MM.1S (cell line): Measurements from ENCODE around the gene AVL9.

ENCODE experiments used
- DNase-seq: peaks from one replicate; pipeline ENCODE4 v3.0.0-alpha.2; 2015
- H2AFZ ChIP-seq: fragments of 300-600 bp; sonication (generic); 2 replicates; pipeline ENCODE4 v1.6.0; 2016; ENCODE audit warnings: antibody characterized with exemption, low read length
- H3F3A ChIP-seq: fragments of 300-600 bp; sonication (generic); 2 replicates; pipeline ENCODE4 v1.6.1; 2016; ENCODE audit warnings: mild to moderate bottlenecking, antibody characterized with exemption, low read length, moderate library complexity, mixed read lengths; ENCODE audit not compliant: insufficient read depth
- H3K27ac ChIP-seq: fragments of 300-600 bp; sonication (generic); 2 replicates; pipeline ENCODE4 v1.5.1; 2016; ENCODE audit warnings: mild to moderate bottlenecking, low read length
- H3K27me3 ChIP-seq: fragments of 300-600 bp; sonication (generic); replicated peaks from 2 replicates; pipeline ENCODE4 v1.6.0; 2016; ENCODE audit warnings: low read length; ENCODE audit not compliant: insufficient read depth
- H3K36me3 ChIP-seq: fragments of 300-600 bp; sonication (generic); replicated peaks from 2 replicates; pipeline ENCODE4 v1.6.1; 2016; ENCODE audit warnings: mild to moderate bottlenecking, low read length, mixed read lengths; ENCODE audit not compliant: insufficient read depth
- H3K4me1 ChIP-seq: fragments of 300-600 bp; sonication (generic); 2 replicates; pipeline ENCODE4 v1.6.1; 2016; ENCODE audit warnings: low read length, mixed read lengths
- H3K4me2 ChIP-seq: fragments of 300-600 bp; sonication (generic); 2 replicates; pipeline ENCODE4 v1.6.0; 2016; ENCODE audit warnings: low read depth, low read length
- H3K4me3 ChIP-seq: fragments of 300-600 bp; sonication (generic); 2 replicates; pipeline ENCODE4 v1.5.1; 2016; ENCODE audit warnings: low read length, mixed read lengths
- H3K79me2 ChIP-seq: fragments of 300-600 bp; sonication (generic); 2 replicates; pipeline ENCODE4 v1.6.1; 2016; ENCODE audit warnings: mixed run types, low read length, mixed read lengths
- H3K9ac ChIP-seq: fragments of 300-600 bp; sonication (generic); 2 replicates; pipeline ENCODE4 v1.6.1; 2016; ENCODE audit warnings: low read length, mixed read lengths
- H3K9me2 ChIP-seq: fragments of 300-600 bp; sonication (generic); replicated peaks from 2 replicates; pipeline ENCODE4 v1.6.1; 2016; ENCODE audit warnings: mild to moderate bottlenecking, low read length, mixed read lengths; ENCODE audit not compliant: insufficient read depth
- H3K9me3 ChIP-seq: fragments of 300-600 bp; sonication (generic); replicated peaks from 2 replicates; pipeline ENCODE4 v1.6.1; 2016; ENCODE audit warnings: mild to moderate bottlenecking, low read length, mixed read lengths; ENCODE audit not compliant: insufficient read depth
- H4K20me1 ChIP-seq: fragments of 300-600 bp; sonication (generic); 2 replicates; pipeline ENCODE4 v1.6.1; 2016; ENCODE audit warnings: mild to moderate bottlenecking, low read length, moderate library complexity, mixed read lengths; ENCODE audit not compliant: insufficient read depth
- EZH2 ChIP-seq: fragments of 300-600 bp; sonication (generic); optimal IDR thresholded peaks from 2 replicates; pipeline ENCODE3; 2017; ENCODE audit warnings: low read depth, mild to moderate bottlenecking, antibody characterized with exemption, low read length, mixed read lengths
- EZH2phosphoT487 ChIP-seq: fragments of 300-600 bp; sonication (generic); IDR thresholded peaks from 2 replicates; pipeline ENCODE4 v1.6.1; 2018; ENCODE audit warnings: antibody characterized with exemption, low read length
- TF ChIP-seq, protein P1 (sequence below): fragments of 300-600 bp; sonication (generic); IDR thresholded peaks from 2 replicates; pipeline ENCODE4 v1.5.1; 2016; ENCODE audit warnings: antibody characterized with exemption, low read length, mixed read lengths

The AVL9 gene

DNA sequence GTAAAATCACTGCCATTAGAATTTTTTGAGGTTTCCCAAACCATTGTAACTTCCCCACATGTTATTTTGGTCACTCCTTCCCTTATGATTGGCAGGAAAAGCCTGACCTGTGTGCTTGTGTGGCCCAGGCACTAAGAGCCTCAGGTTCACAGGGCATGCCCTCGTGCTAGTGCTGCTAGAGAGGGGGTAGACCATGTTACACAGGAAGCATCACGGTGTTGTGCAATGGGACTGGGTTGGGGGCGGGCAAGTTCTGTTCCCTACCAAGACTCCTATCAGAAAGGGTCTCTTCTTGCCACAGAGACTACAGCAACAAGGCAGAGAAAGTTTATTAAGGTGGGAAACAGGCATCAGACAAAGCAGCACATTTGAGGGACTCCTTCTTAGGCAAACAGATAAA, 37.3 kb upstream of the AVL9 start:
- Histone ChIP-seq H3K9me3 (no peaks in the 10 kb centered on the region), H3K79me2 (no peaks in the 10 kb centered on the region), H3K4me2 (no peak overlapping the region), H3K9ac (no peak overlapping the region), H3K9me2 (no peaks in the 10 kb centered on the region), H3K27ac (no peak overlapping the region), H3K4me1 (no peaks in the 10 kb centered on the region), H2AFZ (no peak overlapping the region), H4K20me1 (no peaks in the 10 kb centered on the region), H3K27me3 (no peaks in the 10 kb centered on the region), H3K4me3 (no peak overlapping the region), H3F3A (no peaks in the 10 kb centered on the region), H3K36me3 (no peaks in the 10 kb centered on the region)
- DNase-seq: no peak
- no peak for TF ChIP-seq EZH2
- TF ChIP-seq, protein P1, sequence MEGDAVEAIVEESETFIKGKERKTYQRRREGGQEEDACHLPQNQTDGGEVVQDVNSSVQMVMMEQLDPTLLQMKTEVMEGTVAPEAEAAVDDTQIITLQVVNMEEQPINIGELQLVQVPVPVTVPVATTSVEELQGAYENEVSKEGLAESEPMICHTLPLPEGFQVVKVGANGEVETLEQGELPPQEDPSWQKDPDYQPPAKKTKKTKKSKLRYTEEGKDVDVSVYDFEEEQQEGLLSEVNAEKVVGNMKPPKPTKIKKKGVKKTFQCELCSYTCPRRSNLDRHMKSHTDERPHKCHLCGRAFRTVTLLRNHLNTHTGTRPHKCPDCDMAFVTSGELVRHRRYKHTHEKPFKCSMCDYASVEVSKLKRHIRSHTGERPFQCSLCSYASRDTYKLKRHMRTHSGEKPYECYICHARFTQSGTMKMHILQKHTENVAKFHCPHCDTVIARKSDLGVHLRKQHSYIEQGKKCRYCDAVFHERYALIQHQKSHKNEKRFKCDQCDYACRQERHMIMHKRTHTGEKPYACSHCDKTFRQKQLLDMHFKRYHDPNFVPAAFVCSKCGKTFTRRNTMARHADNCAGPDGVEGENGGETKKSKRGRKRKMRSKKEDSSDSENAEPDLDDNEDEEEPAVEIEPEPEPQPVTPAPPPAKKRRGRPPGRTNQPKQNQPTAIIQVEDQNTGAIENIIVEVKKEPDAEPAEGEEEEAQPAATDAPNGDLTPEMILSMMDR: no peak
- TF ChIP-seq EZH2phosphoT487: no peak

DNA sequence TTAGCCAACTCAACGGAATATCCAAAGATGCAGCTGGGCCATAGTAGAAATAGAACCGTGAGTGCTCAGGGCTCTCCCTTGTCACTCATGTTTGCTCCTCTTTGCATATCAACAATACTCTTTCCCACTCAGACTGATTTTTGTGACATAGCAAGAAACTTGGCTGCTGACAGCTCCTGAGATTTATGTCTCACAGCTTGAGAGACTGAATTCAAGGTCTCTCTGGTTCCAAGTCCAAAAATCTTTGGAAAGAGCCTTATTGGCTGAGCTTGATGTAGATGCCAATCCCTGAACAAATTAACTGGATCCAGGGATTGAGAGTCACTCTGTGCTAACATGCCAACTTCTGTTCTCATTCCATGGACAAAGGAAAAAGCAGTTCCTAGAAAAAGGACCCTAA, 35.5 kb upstream of the AVL9 start:
- TF ChIP-seq, protein P1: no peak
- TF ChIP-seq EZH2: no peak
- TF ChIP-seq EZH2phosphoT487: no peak

DNA sequence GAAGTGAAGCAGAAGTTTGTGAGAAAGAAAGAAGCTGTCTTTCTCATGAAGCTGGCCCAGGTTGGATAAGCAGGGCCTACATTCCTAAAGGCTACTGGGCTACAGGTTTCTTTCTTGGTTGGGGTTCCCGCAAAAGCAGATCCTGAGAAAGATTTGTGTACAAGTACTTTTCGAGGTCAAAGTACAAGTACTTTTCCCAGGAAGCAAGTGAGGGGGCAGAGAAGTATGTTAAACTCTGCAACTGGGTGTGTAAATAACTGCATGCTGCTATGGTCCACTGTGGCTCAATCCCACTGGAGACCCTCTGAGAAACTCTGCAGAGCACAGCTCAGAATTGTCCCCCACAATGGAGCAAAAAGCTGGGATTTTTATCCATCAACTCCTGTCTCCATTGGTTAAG, 33.8 kb upstream of the AVL9 start:
- Histone ChIP-seq H3K4me2 (no peak overlapping the region), H3K9me2 (no peaks in the 10 kb centered on the region), H3K4me1 (no peaks in the 10 kb centered on the region), H3F3A (no peaks in the 10 kb centered on the region), H2AFZ (no peak overlapping the region), H3K9me3 (no peaks in the 10 kb centered on the region), H3K27ac (no peak overlapping the region), H4K20me1 (no peaks in the 10 kb centered on the region), H3K36me3 (no peaks in the 10 kb centered on the region), H3K79me2 (no peaks in the 10 kb centered on the region), H3K9ac (no peak overlapping the region), H3K4me3 (no peak overlapping the region), H3K27me3 (no peaks in the 10 kb centered on the region)
- no peak for TF ChIP-seq EZH2
- no peak for TF ChIP-seq EZH2phosphoT487
- TF ChIP-seq, protein P1: no peak
- DNase-seq: no peak

More for the DNA sequence above, 35.5 kb upstream of the AVL9 start:
- no peak for DNase-seq
- H3K4me3 ChIP-seq: no peak overlapping the region
- no peaks in the 10 kb centered on the region for H3K9me3 ChIP-seq
- H3K27ac ChIP-seq: no peak overlapping the region
- H4K20me1 ChIP-seq: no peaks in the 10 kb centered on the region
- no peak overlapping the region for H2AFZ ChIP-seq
- no peaks in the 10 kb centered on the region for H3K4me1 ChIP-seq
- H3K9me2 ChIP-seq: no peaks in the 10 kb centered on the region
- no peaks in the 10 kb centered on the region for H3F3A ChIP-seq
- H3K36me3 ChIP-seq: no peaks in the 10 kb centered on the region
- no peaks in the 10 kb centered on the region for H3K27me3 ChIP-seq
- H3K4me2 ChIP-seq: no peak overlapping the region
- H3K9ac ChIP-seq: no peak overlapping the region
- no peaks in the 10 kb centered on the region for H3K79me2 ChIP-seq
